HepG2 (cell line): ENCODE results near the gene DNAJB6. TPM values are rescaled to one million over a fixed set of nuclear protein-coding genes. Genes with fewer than 3 reads are reported as not detected.

Experiments
- ATAC-seq: fragments of 200-7000 bp; cut with Tn5 transposase; 3 replicates; pipeline ENCODE4 v1.9.1; 2020; ENCODE audit warnings: mild to moderate bottlenecking, moderate library complexity
- BruUV-seq: library from RNA; stranded (reverse); fragments of 400-500 nt; replicated peaks from 2 replicates; lab custom pipeline; 2021; lab: Mats Ljungman, UMichigan
- CTCF ChIA-PET: fragments of 300-600 bp; formaldehyde crosslinking; extraction: SDS; loops from one replicate; lab custom pipeline; 2021; ENCODE audit warnings: low total read pairs, inconsistent platforms, low intra/inter-chr PET ratio; lab: Yijun Ruan, JAX
- POLR2A ChIA-PET: fragments of 350-600 bp; sonication (Branson Sonifier 250); formaldehyde crosslinking; loops from one replicate; lab custom pipeline; 2020; ENCODE audit warnings: antibody characterized with exemption, inconsistent platforms; lab: Yijun Ruan, JAX
- DNase-seq: peaks from one replicate; pipeline ENCODE4 v3.0.0-alpha.2; 2015; ENCODE audit warnings: low spot score
- FAIRE-seq: peaks from 3 replicates; lab custom pipeline; 2011; peaks lifted over from hg19 to GRCh38; lab: Jason Lieb, UNC
- H2AFZ ChIP-seq: one replicate; pipeline ENCODE4 v1.6.1; 2011; ENCODE audit warnings: low read length, inconsistent platforms
- H3K27ac ChIP-seq: fragments of 300-600 bp; 3 replicates; pipeline ENCODE4 v1.8.0; 2011; ENCODE audit warnings: mixed run types, mild to moderate bottlenecking, mixed read lengths, low read length, inconsistent platforms; ENCODE audit not compliant: insufficient read depth; ENCODE audit errors: extremely low read length
- H3K27me3 ChIP-seq, 2 experiments: fragments of 200-600 bp in 1 of 2; 2 replicates in 1 of 2; 3 replicates in 1 of 2; pipeline versions ENCODE4 v1.6.0 to v1.8.0; 2011; ENCODE audit warnings: low read length in 2 of 2, mild to moderate bottlenecking in 2 of 2, moderate library complexity in 2 of 2, inconsistent platforms in 1 of 2; ENCODE audit not compliant: insufficient read depth in 2 of 2, control insufficient read depth in 1 of 2
- H3K36me3 ChIP-seq, 2 experiments: fragments of 200-600 bp in 1 of 2; replicated peaks in 1 of 2; 2 replicates in 1 of 2; 3 replicates in 1 of 2; pipeline versions ENCODE4 v1.5.1 to v1.8.0; 2011; ENCODE audit warnings: low read length in 2 of 2, inconsistent platforms in 1 of 2; ENCODE audit not compliant: insufficient read depth in 2 of 2, control insufficient read depth in 1 of 2
- H3K4me1 ChIP-seq: 2 replicates; pipeline ENCODE4 v1.5.1; 2012; ENCODE audit warnings: low read length, inconsistent platforms; ENCODE audit not compliant: insufficient read depth
- H3K4me2 ChIP-seq: 2 replicates; pipeline ENCODE4 v1.6.0; 2011; ENCODE audit warnings: low read depth, low read length, inconsistent platforms
- H3K4me3 ChIP-seq, 3 experiments: fragments of 200-600 bp in 1 of 3; sonication (generic), shearing (Covaris generic) in 1 of 3; replicated peaks in 1 of 3; 2 replicates each; pipeline ENCODE4 v1.5.1; 2011 to 2016; ENCODE audit warnings: low read length in 3 of 3, inconsistent platforms in 2 of 3, low read depth in 2 of 3, mild to moderate bottlenecking in 2 of 3, control low read depth in 1 of 3, mixed read lengths in 1 of 3; ENCODE audit not compliant: insufficient read depth in 1 of 3
- H3K79me2 ChIP-seq: one replicate; pipeline ENCODE4 v1.6.1; 2011; ENCODE audit warnings: low read length, inconsistent platforms; ENCODE audit not compliant: insufficient read depth
- H3K9ac ChIP-seq: 2 replicates; pipeline ENCODE4 v1.6.0; 2011; ENCODE audit warnings: mild to moderate bottlenecking, low read depth, low read length, inconsistent platforms; ENCODE audit not compliant: insufficient read depth
- H3K9me3 ChIP-seq: 2 replicates; pipeline ENCODE4 v1.5.1; 2012; ENCODE audit warnings: mild to moderate bottlenecking, low read length
- H4K20me1 ChIP-seq: 2 replicates; pipeline ENCODE4 v1.6.0; 2011; ENCODE audit warnings: inconsistent platforms, mild to moderate bottlenecking, low read length, moderate library complexity; ENCODE audit not compliant: insufficient read depth
- AGO2 ChIP-seq: fragments of 200-400 bp; formaldehyde crosslinking; optimal IDR thresholded peaks from 2 replicates; pipeline ENCODE3; 2017; ENCODE audit warnings: mild to moderate bottlenecking, low read depth, low read length, moderate library complexity
- CBX5 ChIP-seq: sonication (generic); formaldehyde crosslinking; IDR thresholded peaks from 2 replicates; pipeline ENCODE4 v1.4.0; 2020; ENCODE audit warnings: missing genetic modification reagents, borderline replicate concordance
- CCDC6 ChIP-seq: sonication (generic); formaldehyde crosslinking; IDR thresholded peaks from 2 replicates; pipeline ENCODE4 v1.8.1; 2022; ENCODE audit warnings: mild to moderate bottlenecking, missing genetic modification reagents, moderate library complexity
- GPBP1L1 ChIP-seq: sonication (generic); formaldehyde crosslinking; IDR thresholded peaks from 2 replicates; pipeline ENCODE4 v1.5.0; 2020; ENCODE audit warnings: mild to moderate bottlenecking, missing genetic modification reagents
- RORA ChIP-seq: sonication (generic); formaldehyde crosslinking; IDR thresholded peaks from 2 replicates; pipeline ENCODE4 v1.5.0; 2020; ENCODE audit warnings: mild to moderate bottlenecking, missing genetic modification reagents, moderate library complexity
- SUZ12 ChIP-seq: fragments of 150-350 bp; IDR thresholded peaks from 2 replicates; pipeline ENCODE4 v1.6.1; 2014; ENCODE audit warnings: low read depth, low read length
- ZNF512 ChIP-seq: sonication (generic); formaldehyde crosslinking; IDR thresholded peaks from 2 replicates; pipeline ENCODE4 v1.4.0; 2020; ENCODE audit warnings: mild to moderate bottlenecking, missing genetic modification reagents
- ZNF512B ChIP-seq: sonication (generic); formaldehyde crosslinking; IDR thresholded peaks from 2 replicates; pipeline ENCODE4 v1.5.1; 2020; ENCODE audit warnings: missing genetic modification reagents, mild to moderate bottlenecking, borderline replicate concordance
- ZNF777 ChIP-seq: sonication (generic); formaldehyde crosslinking; IDR thresholded peaks from 2 replicates; pipeline ENCODE4 v1.4.0; 2020; ENCODE audit warnings: missing genetic modification reagents
- WGBS: methylation state at CpG from one replicate; pipeline ENCODE4 v1.1.6; 2017; ENCODE audit warnings: low lambda C conversion rate; 5-methylcytosine and 5-hydroxymethylcytosine counted together
- in situ Hi-C: cut with HindIII; loops from 2 replicates; pipeline ENCODE4 v1.10.0; 2017; ENCODE audit warnings: low pct_unique_long_range_greater_than_20kb; ENCODE audit not compliant: extremely low pct_ligation_motif_present
- intact Hi-C: fragments of 100-400 bp; cut with micrococcal nuclease; formaldehyde crosslinking; loops from one replicate; pipeline ENCODE4 v1.10.0; 2022; ENCODE audit not compliant: unreplicated experiment
- polyA plus RNA-seq, 8 experiments: library from polyadenylated mRNA; depleted of rRNA in 3 of 8; stranded (reverse) in 7 of 8; unstranded in 1 of 8; fragments of >200 nt; fragmentation: Illumina TruSeq in 4 of 8; extraction: Trizol in 4 of 8; gene quantifications; 2 replicates each; pipeline versions ENCODE4 v1.2.1 to v1.2.3, GENCODE V29; 2011 to 2016; ENCODE audit warnings: low read depth in 4 of 8, missing spikeins in 1 of 8, mixed read lengths in 1 of 8; ENCODE audit not compliant: insufficient read depth in 1 of 8
- total RNA-seq, 5 experiments: library from RNA; depleted of rRNA; stranded (reverse); fragments of >200 nt; fragmentation: Illumina TruSeq; extraction: Trizol; gene quantifications; 2 replicates each; pipeline ENCODE4 v1.2.3, GENCODE V29; 2016; ENCODE audit warnings: low read depth in 1 of 5

Gene DNAJB6
- total and polyA plus RNA-seq, 2 of the 13 experiments (the other 11 are each of a cell fraction or from before 2014, with no cell fraction given): 29.9 to 53.9 TPM

- Histone ChIP-seq H3K4me1 (peaks cover 11% of the 10 kb centered on the region), H3K36me3 (no peaks in the 10 kb centered on the region), H3K9ac (no peak overlapping the region), H3K79me2 (no peaks in the 10 kb centered on the region), H3K27ac (no peak overlapping the region), H3K4me3 (no peak overlapping the region), H2AFZ (no peak overlapping the region), H3K4me2 (no peak overlapping the region), H3K9me3 (no peaks in the 10 kb centered on the region), H4K20me1 (no peaks in the 10 kb centered on the region), H3K27me3 (0 out of 5 replicates have a peak, but pooled peaks cover 0 to 2% of the 10 kb centered on the region in 2 experiments)
- intact Hi-C loops (no loop called here), in situ Hi-C loops (loop anchor here (10.0 kb wide), 1 partner anchor 451 kb away; no protein-coding TSS in a partner anchor)
- FAIRE-seq (no peak), DNase-seq (no peak), ATAC-seq (no peak)
- WGBS: 95% methylated on average over 15 of the region's 31 CpGs
- BruUV-seq: no TSS peak
- TF ChIP-seq CCDC6 (CRISPR knock-in tag): no peak
- no peak for TF ChIP-seq CBX5 (CRISPR knock-in tag)
- TF ChIP-seq AGO2: peak; percentile 42
- POLR2A ChIA-PET: no interaction called here
- CTCF ChIA-PET: no interaction called here
These were observed 87.2 kb downstream of the DNAJB6 start for GRCh38 chr7:157423886-157424565.

GRCh38 chr7:157425137-157425731 is 88.4 kb downstream of the DNAJB6 start:
- POLR2A ChIA-PET: no interaction called here
- 18% methylated on average over 6 of the region's 18 CpGs for WGBS
- BruUV-seq: no TSS peak
- Histone ChIP-seq H3K9ac (no peak overlapping the region), H3K4me3 (peak overlapping the region in 1 of 3 experiments; percentile 43; a peak in 1 of 6 replicates), H2AFZ (no peak overlapping the region), H3K9me3 (no peaks in the 10 kb centered on the region), H3K27ac (peak overlapping the region; percentile 18), H3K4me2 (0 out of 2 replicates have a peak overlapping the region, but pooled peaks have one; percentile 29), H4K20me1 (no peaks in the 10 kb centered on the region), H3K79me2 (no peaks in the 10 kb centered on the region), H3K27me3 (0 out of 5 replicates have a peak, but pooled peaks cover 0 to 2% of the 10 kb centered on the region in 2 experiments), H3K36me3 (no peaks in the 10 kb centered on the region), H3K4me1 (peaks cover 11% of the 10 kb centered on the region)
- ATAC-seq: peak; percentile 95
- CTCF ChIA-PET: no interaction called here
- in situ Hi-C loops: loop anchor here (10.0 kb wide), 1 partner anchor 450 kb away; no protein-coding TSS in a partner anchor
- intact Hi-C loops: no loop called here
- FAIRE-seq: no peak
- peak; percentile 39 for DNase-seq
- no peak for TF ChIP-seq RORA (CRISPR knock-in tag)
- no peak for TF ChIP-seq SUZ12
- peak; percentile 52; the same call in 1 of the 2 replicates for TF ChIP-seq ZNF512B
- no peak for TF ChIP-seq GPBP1L1 (CRISPR knock-in tag)
- TF ChIP-seq ZNF512 (CRISPR knock-in tag): no peak
- TF ChIP-seq ZNF777 (CRISPR knock-in tag): no peak
